ENCODE measurements around the gene NEAT1. TPM values are rescaled to one million over a fixed set of nuclear protein-coding genes. Genes with fewer than 3 reads are reported as not detected.

Gene NEAT1
- total RNA-seq, 2 experiments from 2014 or later, result 221 to 223 TPM

DNA sequence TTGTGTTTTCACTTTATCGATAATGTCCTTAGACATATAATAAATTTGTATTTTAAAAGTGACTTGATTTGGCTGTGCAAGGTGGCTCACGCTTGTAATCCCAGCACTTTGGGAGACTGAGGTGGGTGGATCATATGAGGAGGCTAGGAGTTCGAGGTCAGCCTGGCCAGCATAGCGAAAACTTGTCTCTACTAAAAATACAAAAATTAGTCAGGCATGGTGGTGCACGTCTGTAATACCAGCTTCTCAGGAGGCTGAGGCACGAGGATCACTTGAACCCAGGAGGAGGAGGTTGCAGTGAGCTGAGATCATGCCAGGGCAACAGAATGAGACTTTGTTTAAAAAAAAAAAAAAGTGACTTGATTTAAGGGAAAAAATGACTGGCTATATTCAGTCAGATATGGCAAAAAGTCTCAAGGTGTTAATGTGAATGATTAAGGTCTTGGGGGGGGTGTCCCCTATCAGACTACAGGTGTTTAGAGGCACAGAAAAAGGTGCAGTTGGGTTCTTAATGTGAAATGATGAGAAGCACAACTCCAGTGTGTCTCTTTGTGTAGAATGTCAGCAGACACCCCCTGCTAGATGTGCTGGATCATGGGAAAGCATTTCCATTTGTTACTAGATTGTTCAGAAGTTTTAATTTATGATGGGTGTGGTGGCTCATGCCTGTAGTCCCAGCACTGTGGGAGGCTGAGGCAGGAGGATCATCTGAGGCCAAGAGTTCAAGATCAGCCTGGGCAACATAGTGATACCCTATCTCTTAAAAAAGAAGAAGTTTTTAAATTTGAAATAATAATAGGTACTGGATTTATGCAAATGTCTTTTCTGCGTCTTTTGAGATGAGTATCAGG, 17.0 kb downstream of the NEAT1 start:
- Mint-ChIP-seq H3K9me3 (no peaks in the 10 kb centered on the region), H3K4me3 (no peak overlapping the region), H3K36me3 (ENCODE audit: low read depth) (peaks cover 71% of the 10 kb centered on the region), H3K27me3 (no peaks in the 10 kb centered on the region), H3K27ac (peak overlapping the region; percentile 59), H3K4me1 (ENCODE audit: low read depth) (peaks cover 73% of the 10 kb centered on the region)
- Histone ChIP-seq H3K36me3 (ENCODE audit: insufficient read depth, low read length) (peaks cover 70% of the 10 kb centered on the region), H3K27me3 (ENCODE audit: control insufficient read depth in 1 of 2, insufficient read depth in 2 of 2, low read length in 2 of 2) (no peaks in the 10 kb centered on the region), H3K27ac (ENCODE audit: low read depth in 1 of 2, low read length in 2 of 2) (no peak overlapping the region), H3K4me3 (ENCODE audit: low read length) (no peak overlapping the region), H3K4me1 (ENCODE audit: insufficient read depth, low read length) (peaks cover 63% of the 10 kb centered on the region), H3K9me3 (ENCODE audit: control insufficient read depth in 1 of 2, insufficient read depth in 1 of 2, low read length in 2 of 2) (no peaks in the 10 kb centered on the region)
- CTCF ChIA-PET, result no interaction called here
- DNase-seq (peak in 1 of 14 experiments; percentile 15), ATAC-seq (ENCODE audit: poor library complexity) (no peak)
- TF ChIP-seq, protein P1, sequence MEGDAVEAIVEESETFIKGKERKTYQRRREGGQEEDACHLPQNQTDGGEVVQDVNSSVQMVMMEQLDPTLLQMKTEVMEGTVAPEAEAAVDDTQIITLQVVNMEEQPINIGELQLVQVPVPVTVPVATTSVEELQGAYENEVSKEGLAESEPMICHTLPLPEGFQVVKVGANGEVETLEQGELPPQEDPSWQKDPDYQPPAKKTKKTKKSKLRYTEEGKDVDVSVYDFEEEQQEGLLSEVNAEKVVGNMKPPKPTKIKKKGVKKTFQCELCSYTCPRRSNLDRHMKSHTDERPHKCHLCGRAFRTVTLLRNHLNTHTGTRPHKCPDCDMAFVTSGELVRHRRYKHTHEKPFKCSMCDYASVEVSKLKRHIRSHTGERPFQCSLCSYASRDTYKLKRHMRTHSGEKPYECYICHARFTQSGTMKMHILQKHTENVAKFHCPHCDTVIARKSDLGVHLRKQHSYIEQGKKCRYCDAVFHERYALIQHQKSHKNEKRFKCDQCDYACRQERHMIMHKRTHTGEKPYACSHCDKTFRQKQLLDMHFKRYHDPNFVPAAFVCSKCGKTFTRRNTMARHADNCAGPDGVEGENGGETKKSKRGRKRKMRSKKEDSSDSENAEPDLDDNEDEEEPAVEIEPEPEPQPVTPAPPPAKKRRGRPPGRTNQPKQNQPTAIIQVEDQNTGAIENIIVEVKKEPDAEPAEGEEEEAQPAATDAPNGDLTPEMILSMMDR (IDR thresholded peaks at IDR 0.05), result no peak
- intact Hi-C loops (cut with DNase I, micrococcal nuclease), result no loop called here
- POLR2A ChIA-PET, result interaction anchor here (0.7 to 2.7 kb wide), 3 partner anchors 9 to 58 kb away, joined by 3 to 8 read pairs (median 4); partner anchors contain the start of gene NEAT1

DNA sequence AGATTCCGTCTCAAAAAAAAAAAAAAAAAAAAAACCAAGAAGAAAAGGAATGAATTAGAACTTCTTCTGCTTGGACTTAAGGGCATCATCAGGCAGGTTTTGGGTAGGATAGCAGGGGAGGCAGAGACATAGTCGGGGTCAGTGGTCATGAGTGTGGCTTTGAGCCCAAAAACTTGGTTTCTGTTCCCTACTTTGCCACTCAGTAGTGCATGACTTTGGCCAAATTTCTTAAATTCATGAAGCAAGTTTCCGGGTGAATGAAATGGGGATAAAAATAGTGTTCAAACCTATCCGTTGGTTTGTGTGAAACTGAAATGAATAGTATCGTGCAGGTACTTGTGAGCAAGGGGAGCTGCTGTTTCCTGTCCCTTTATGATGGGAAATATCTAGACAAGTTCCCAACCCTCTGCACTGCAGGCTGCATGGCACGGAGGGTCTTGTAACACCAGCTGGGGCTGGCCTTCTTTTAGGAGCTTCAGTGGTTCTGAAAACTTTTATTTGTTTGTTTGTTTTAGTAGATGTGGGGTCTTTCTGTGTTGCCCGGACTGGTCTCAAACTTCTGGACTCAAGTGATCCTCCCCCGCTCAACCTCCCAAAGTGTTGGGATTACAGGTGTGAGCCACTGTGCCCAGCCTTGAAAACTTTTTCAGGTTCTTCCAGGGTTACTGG, 18.4 kb downstream of the NEAT1 start:
- ChIA-PET POLR2A (interaction anchor here (0.7 to 3.0 kb wide), 7 partner anchors 11 to 66 kb away, joined by 3 to 25 read pairs (median 5); partner anchors contain the start of genes MALAT1 and NEAT1), CTCF (no interaction called here)
- TF ChIP-seq, protein P1 (IDR thresholded peaks at IDR 0.05), result no peak
- Histone ChIP-seq H3K27ac (ENCODE audit: low read depth in 1 of 2, low read length in 2 of 2) (no peak overlapping the region), H3K36me3 (ENCODE audit: insufficient read depth, low read length) (peaks cover 65% of the 10 kb centered on the region), H3K4me1 (ENCODE audit: insufficient read depth, low read length) (peaks cover 55% of the 10 kb centered on the region), H3K4me3 (ENCODE audit: low read length) (no peak overlapping the region), H3K27me3 (ENCODE audit: control insufficient read depth in 1 of 2, insufficient read depth in 2 of 2, low read length in 2 of 2) (no peaks in the 10 kb centered on the region), H3K9me3 (ENCODE audit: control insufficient read depth in 1 of 2, insufficient read depth in 1 of 2, low read length in 2 of 2) (no peaks in the 10 kb centered on the region)
- Mint-ChIP-seq H3K36me3 (ENCODE audit: low read depth) (peaks cover 64% of the 10 kb centered on the region), H3K4me1 (ENCODE audit: low read depth) (peaks cover 59% of the 10 kb centered on the region), H3K27ac (peak overlapping the region; percentile 74), H3K9me3 (no peaks in the 10 kb centered on the region), H3K4me3 (no peak overlapping the region), H3K27me3 (no peaks in the 10 kb centered on the region)
- intact Hi-C loops (cut with DNase I, micrococcal nuclease), result no loop called here
- peak in 3 of 14 experiments; percentile 14 to 33 (median 29) for DNase-seq
- ATAC-seq (ENCODE audit: poor library complexity), result peak; percentile 14

- no peaks in the 10 kb centered on the region for H3K27me3 ChIP-seq (ENCODE audit: control insufficient read depth in 1 of 2, insufficient read depth in 2 of 2, low read length in 2 of 2)
- DNase-seq (peak in 1 of 14 experiments; percentile 14), ATAC-seq (ENCODE audit: poor library complexity) (no peak)
- H3K27ac ChIP-seq (ENCODE audit: low read depth in 1 of 2, low read length in 2 of 2), result no peak overlapping the region
- H3K9me3 ChIP-seq (ENCODE audit: control insufficient read depth in 1 of 2, insufficient read depth in 1 of 2, low read length in 2 of 2), result no peaks in the 10 kb centered on the region
- intact Hi-C loops (cut with DNase I, micrococcal nuclease), result no loop called here
- ChIA-PET POLR2A (interaction anchor here (1.7 to 3.0 kb wide), 4 partner anchors 27 to 64 kb away, joined by 4 to 25 read pairs (median 6); partner anchors contain the start of gene MALAT1), CTCF (no interaction called here)
- H3K9me3 Mint-ChIP-seq, result no peaks in the 10 kb centered on the region
- H3K4me3 ChIP-seq (ENCODE audit: low read length), result no peak overlapping the region
- H3K27me3 Mint-ChIP-seq, result no peaks in the 10 kb centered on the region
- H3K4me1 Mint-ChIP-seq (ENCODE audit: low read depth), result peaks cover 45% of the 10 kb centered on the region
- H3K4me1 ChIP-seq (ENCODE audit: insufficient read depth, low read length), result peaks cover 45% of the 10 kb centered on the region
- peak overlapping the region; percentile 51 for H3K27ac Mint-ChIP-seq
- H3K36me3 Mint-ChIP-seq (ENCODE audit: low read depth), result peaks cover 49% of the 10 kb centered on the region
- TF ChIP-seq, protein P1 (IDR thresholded peaks at IDR 0.05), result no peak
- peaks cover 50% of the 10 kb centered on the region for H3K36me3 ChIP-seq (ENCODE audit: insufficient read depth, low read length)
- no peak overlapping the region for H3K4me3 Mint-ChIP-seq
These were observed 20.3 kb downstream of the NEAT1 start for GRCh38 chr11:65442842-65443331.
